ENCODE measurements around the gene DYNLT4.

- TF ChIP-seq, protein P1, sequence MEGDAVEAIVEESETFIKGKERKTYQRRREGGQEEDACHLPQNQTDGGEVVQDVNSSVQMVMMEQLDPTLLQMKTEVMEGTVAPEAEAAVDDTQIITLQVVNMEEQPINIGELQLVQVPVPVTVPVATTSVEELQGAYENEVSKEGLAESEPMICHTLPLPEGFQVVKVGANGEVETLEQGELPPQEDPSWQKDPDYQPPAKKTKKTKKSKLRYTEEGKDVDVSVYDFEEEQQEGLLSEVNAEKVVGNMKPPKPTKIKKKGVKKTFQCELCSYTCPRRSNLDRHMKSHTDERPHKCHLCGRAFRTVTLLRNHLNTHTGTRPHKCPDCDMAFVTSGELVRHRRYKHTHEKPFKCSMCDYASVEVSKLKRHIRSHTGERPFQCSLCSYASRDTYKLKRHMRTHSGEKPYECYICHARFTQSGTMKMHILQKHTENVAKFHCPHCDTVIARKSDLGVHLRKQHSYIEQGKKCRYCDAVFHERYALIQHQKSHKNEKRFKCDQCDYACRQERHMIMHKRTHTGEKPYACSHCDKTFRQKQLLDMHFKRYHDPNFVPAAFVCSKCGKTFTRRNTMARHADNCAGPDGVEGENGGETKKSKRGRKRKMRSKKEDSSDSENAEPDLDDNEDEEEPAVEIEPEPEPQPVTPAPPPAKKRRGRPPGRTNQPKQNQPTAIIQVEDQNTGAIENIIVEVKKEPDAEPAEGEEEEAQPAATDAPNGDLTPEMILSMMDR (IDR thresholded peaks at IDR 0.05) = no peak
- no peak for TF ChIP-seq POLR2A (IDR thresholded peaks at IDR 0.05)
Observed at GRCh38 chr1:44842486-44842861, 35.3 kb upstream of the DYNLT4 start.

All from right lobe of liver (tissue), 4 donors.